Measurements from ENCODE around the gene TEC.
"Not testable (repeated sequence)": the region's sequence is repeated elsewhere in the genome, so short reads cannot be mapped to it uniquely, and the experiment has no call there.

The TEC gene

GRCh38 chr4:48268956-48269860 is at the start of gene TEC:
Gene TEC (minus strand): TSS chr4:48269838. CDS start chr4:48228614, 41,224 bp downstream.
- peak; percentile 26 for DNase-seq (ENCODE audit: low read depth)

DNA sequence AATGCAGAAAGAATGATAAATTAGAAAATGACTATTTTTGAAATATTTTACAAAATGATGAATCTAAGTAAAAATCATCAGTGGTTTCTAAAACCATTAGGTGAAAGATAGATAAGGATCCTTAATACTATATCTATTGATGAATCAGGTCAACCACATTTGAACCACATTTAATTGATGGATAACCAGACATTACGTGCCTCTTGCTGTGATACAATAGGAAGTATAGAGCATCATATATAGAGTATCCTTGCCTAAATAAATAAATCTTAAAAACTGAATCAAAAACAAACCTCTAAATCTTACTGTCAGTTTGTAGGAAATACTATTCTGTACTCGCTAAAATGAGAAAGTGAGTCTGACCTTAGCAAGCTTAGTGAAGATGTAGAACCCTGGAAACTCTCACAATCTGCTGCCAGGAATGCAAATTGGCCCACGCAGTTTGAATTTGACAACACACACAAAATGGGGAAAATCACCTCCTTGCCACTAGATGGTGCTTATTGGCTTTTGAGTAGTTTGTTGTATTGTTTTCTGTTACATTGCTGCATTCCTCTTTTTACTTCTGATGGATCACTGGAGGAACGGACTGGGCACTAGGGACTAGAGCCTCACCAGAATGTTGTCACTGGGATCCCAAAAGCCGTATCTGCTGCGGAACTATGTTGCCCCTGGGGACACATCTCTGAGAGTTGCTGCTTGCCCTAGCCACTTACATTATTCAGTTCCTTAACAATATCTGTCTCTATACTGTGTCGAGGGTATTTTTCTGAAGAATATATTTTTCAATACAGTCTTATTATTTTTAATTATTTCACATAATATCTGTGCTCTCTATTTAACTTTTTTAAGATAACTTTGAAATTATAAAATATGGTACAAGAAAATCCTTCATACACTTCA is 46.3 kb upstream of the TEC start:
- DNase-seq (ENCODE audit: low read depth), result no peak

GRCh38 chr4:48314746-48315145 is 45.1 kb upstream of the TEC start:
- DNase-seq (ENCODE audit: low read depth), result not testable (repeated sequence)

DNA sequence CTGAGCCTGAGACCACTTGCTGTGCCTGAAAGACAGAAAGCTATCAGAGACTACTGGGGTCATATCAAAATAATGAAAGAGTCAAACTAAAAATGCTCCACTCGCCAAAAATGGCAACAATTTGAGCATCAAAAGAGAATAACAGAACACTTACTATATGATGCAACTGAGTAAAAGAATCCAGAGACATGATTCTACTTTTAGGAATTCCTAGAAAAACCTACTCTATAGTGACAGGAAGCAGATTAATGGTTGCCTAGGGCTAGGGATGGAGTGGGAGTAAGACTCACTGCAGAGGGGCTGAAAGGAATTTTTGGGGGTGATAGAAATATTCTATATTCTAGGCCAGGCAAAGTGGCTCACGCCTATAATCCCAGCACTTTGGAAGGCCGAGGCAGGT is 42.3 kb upstream of the TEC start:
- DNase-seq (ENCODE audit: low read depth), result no peak

GRCh38 chr4:48308901-48309300 is 39.3 kb upstream of the TEC start:
- DNase-seq (ENCODE audit: low read depth), result no peak

GRCh38 chr4:48307528-48307927 is 37.9 kb upstream of the TEC start:
- no peak for DNase-seq (ENCODE audit: low read depth)

DNA sequence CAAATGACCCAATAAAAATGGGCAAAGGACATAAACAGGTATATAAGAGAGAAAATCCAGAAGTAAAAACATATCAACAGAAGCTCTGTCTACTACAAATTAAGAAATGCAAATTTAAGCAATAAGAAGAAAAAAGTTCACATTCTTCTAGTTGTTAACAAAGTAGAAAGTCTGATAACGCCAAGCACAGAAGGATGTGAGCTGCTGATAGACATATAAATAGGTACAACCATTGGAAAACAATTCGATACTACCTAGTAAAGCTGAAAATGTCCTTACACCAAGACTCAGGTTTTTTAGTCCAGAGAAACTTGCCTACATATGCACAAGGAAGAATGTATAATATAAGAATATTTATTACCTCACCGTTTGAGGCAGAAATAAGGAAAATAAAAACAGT is 35.9 kb upstream of the TEC start:
- DNase-seq (ENCODE audit: low read depth), result no peak

GRCh38 chr4:48300004-48300403 is 30.4 kb upstream of the TEC start:
- DNase-seq (ENCODE audit: low read depth), result no peak

DNA sequence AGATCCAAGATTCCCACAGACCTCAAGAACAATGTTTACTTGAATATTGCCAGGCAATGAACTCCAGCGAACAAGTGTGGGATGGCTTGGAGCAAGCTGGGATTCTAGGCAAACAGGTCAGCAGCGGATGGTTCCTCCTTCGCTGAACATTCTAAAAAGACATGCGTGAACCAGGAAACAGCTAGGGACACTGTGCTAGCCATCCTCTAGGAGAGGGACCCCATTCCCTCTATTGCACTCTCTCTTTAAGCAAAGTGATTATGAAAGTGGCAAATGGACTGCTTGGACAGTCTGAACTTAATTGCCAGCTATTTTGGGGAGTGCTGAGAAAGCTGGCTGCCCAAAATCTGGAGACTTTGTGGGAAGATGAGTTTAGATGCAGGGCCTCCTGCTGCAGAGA is 29.9 kb upstream of the TEC start:
- DNase-seq (ENCODE audit: low read depth), result no peak

GRCh38 chr4:48297256-48297846 is 27.7 kb upstream of the TEC start:
- no peak for DNase-seq (ENCODE audit: low read depth)

GRCh38 chr4:48296365-48296764 is 26.7 kb upstream of the TEC start:
- no peak for DNase-seq (ENCODE audit: low read depth)

DNA sequence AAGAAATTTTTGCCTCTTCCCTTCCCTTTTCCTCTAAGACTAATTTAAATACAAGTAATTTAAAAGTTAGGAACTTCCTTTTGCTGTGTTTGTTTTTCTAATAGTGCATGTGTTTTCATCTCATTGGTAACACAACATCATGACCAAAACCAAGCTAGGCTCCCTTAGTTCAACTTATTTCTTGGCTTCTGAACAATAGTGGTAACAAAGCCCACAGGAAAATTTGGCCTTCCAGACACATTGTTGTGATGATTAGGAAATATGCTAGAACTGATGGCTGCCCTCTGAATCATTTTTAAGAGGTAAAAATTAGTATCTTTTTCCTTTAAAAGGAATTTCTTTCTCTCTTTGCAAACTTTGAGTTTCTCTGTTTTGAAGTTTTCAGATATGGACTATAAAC is 25.5 kb upstream of the TEC start:
- no peak for DNase-seq (ENCODE audit: low read depth)

DNA sequence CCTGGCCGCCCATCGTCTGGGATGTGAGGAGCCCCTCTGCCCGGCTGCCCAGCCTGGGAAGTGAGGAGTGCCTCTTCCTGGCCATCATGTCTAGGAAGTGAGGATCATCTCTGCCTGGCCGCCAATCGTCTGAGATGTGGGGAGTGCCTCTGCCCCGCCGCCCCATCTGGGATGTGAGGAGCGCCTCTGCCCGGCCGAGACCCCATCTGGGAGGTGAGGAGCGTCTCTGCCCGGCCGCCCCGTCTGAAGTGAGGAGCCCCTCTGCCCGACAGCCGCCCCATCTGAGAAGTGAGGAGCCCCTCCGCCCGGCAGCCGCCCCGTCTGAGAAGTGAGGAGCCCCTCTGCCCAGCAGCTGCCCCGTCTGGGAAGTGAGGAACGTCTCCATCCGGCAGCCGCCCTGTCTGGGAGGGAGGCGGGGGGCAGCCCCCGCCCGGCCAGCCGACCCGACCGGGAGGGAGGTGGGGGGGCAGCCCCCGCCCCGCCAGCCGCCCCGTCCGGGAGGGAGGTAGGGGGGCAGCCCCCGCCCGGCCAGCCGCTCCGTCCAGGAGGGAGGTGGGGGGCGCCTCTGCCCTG is 22.7 kb upstream of the TEC start:
- not testable (repeated sequence) for DNase-seq (ENCODE audit: low read depth)

DNA sequence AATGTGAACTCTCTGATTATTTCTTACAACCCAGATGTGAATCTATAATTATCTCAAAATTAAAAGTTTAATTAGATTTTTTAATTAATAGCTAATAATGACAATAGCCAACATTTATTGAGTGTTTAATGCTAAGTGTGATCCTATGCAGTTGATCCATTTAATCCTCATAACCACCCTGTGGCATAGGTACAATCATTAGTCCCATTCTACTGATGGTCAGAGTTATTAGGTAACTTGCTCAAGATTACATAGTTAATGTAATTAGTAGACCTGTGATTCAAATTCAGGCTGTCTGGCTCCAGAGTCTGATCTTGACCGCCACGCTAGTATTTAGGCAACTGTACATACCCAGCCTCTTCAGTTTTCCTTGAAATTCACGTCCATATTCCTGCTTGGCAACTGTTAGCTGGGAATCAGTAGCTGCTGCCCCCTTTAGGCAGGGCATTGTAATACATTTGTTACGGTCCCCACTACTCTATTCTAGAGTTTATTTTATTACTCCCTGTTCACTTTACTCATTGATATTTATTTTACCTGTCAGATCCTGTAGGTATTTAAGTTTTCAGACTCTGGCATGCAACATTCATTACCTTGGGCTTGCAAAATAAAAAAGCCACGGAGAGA is 20.6 kb upstream of the TEC start:
- DNase-seq (ENCODE audit: low read depth), result no peak

- not testable (repeated sequence) for DNase-seq (ENCODE audit: low read depth)
Observed at GRCh38 chr4:48286060-48286459, 16.4 kb upstream of the TEC start.

GRCh38 chr4:48285640-48286039 is 16.0 kb upstream of the TEC start:
- not testable (repeated sequence) for DNase-seq (ENCODE audit: low read depth)

- DNase-seq (ENCODE audit: low read depth), result no peak
Observed at GRCh38 chr4:48275686-48276085, 6.0 kb upstream of the TEC start.

GRCh38 chr4:48275247-48275646 is 5.6 kb upstream of the TEC start:
- no peak for DNase-seq (ENCODE audit: low read depth)

GRCh38 chr4:48271626-48272025 is 2.0 kb upstream of the TEC start:
- no peak for DNase-seq (ENCODE audit: low read depth)

- DNase-seq (ENCODE audit: low read depth), result no peak
Observed at GRCh38 chr4:48270951-48271473, 1.4 kb upstream of the TEC start.

DNA sequence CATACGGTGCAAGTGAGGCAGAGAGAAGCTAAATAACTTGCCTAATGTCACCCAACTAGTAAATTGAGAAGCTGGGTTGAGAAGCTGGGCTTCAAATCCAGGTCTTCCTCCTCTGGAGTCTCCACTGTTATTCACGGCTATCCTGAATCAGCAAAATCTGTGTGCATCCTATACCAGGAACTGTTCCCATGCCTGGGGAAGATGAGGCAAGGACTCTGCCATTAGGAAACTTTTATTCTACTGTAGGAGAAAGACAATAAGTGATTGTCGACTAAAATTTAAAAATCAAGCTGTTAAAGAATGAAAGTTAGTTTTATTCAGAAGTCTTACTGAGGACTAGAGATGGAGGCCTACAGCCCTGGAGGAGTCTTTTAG is 872 bp upstream of the TEC start:
- no peak for DNase-seq (ENCODE audit: low read depth)

Measured in stimulated activated CD8-positive, alpha-beta memory T cell treated with anti-CD3 and anti-CD28 coated beads, Interleukin-4, amount 100 ng/mL, for 24 hours (primary cell).